BJ (cell line): ENCODE results near the gene STX18. TPM values are rescaled to one million over a fixed set of nuclear protein-coding genes. Genes with fewer than 3 reads are reported as not detected.
"Not testable (repeated sequence)": the region's sequence is repeated elsewhere in the genome, so short reads cannot be mapped to it uniquely, and the experiment has no call there.

Experiments
- CTCF ChIA-PET: fragments of 350-600 bp; formaldehyde crosslinking; extraction: SDS; loops from one replicate; lab custom pipeline; 2021; ENCODE audit warnings: antibody characterized with exemption, inconsistent platforms; lab: Yijun Ruan, JAX
- POLR2A ChIA-PET: fragments of 300-600 bp; sonication (Branson Sonifier 250); formaldehyde crosslinking; extraction: SDS; loops from one replicate; lab custom pipeline; 2021; ENCODE audit warnings: antibody characterized with exemption; lab: Charles Lee
- DNase-seq: peaks from one replicate; pipeline ENCODE4 v3.0.0-alpha.2; 2011; ENCODE audit warnings: low read depth
- H3K27me3 ChIP-seq: 2 replicates; pipeline ENCODE4 v1.6.0; 2011; ENCODE audit warnings: low read length; ENCODE audit not compliant: control insufficient read depth, insufficient read depth
- H3K36me3 ChIP-seq: 2 replicates; pipeline ENCODE4 v1.5.1; 2011; ENCODE audit warnings: low read length; ENCODE audit not compliant: control insufficient read depth, insufficient read depth
- H3K4me3 ChIP-seq: 2 replicates; pipeline ENCODE4 v1.5.1; 2011; ENCODE audit warnings: low read depth, mild to moderate bottlenecking, control low read depth, low read length
- polyA plus RNA-seq: library from polyadenylated mRNA; depleted of rRNA; stranded (reverse); fragments of >200 nt; gene quantifications from 2 replicates; pipeline ENCODE4 v1.2.3, GENCODE V29; 2011
- TF ChIP-seq, protein P1 (sequence below): IDR thresholded peaks from 2 replicates; pipeline ENCODE4 v1.5.1; 2011; ENCODE audit warnings: low read depth, mild to moderate bottlenecking, control low read depth, inconsistent platforms, low read length, moderate library complexity; ENCODE audit not compliant: insufficient read depth

The STX18 gene
- polyA plus RNA-seq, 1 experiment: 35.6 TPM

DNA sequence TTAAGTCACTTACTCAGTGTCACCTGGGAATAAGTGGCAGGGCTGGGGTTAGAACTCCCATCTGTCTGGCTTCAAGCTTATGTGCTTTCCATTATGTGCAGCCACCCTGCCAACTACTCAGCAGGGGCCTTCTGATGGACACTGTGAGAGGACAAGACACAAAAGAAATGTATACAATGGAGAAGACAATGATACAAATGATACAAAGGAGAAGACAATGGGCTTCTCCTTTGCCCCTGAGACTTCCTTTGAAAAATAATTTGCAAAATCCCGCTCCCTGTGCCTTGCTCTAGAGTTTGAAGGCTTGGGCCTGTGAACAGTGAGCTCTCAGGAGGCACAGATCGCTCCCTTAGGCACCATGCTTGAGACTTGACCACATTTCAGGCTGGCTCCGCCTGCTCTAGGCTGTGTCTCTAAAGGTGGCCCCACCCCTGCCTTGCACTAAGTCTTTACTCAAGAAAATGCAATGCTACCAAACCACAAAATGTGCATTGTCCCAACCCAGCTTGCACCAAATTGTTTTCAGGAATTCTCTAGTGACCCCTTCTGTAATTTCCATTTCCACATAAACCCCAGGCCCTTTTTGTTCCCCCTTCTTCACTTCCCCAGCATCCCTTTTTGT, 27.1 kb upstream of the STX18 start:
- ChIA-PET POLR2A (no interaction called here), CTCF (interaction anchor here (1.1 to 1.2 kb wide), 2 partner anchors 12 to 191 kb away, joined by 3 read pairs; no protein-coding TSS in a partner anchor)
- no peak for DNase-seq

DNA sequence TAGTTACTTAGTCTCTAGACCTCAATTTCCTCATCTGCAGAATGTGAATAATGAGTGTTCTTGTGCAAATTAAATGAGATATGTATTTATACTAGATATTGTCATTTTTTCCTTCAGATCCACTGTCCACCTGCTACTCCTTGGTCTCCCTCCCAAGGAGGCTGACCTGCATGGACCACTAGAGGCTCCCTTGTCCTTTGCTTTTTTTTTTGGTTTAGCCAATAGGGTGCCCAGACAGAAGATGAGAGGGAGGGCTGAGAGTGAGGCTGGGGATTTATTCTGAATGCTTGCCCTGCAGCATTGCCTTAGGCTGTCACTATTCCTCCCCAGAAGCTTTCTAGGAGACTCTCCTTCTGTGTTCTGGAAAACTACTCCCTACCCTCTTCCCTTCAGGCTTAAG, 24.5 kb upstream of the STX18 start:
- DNase-seq, H3K27me3 ChIP-seq, H3K4me3 ChIP-seq, H3K36me3 ChIP-seq, POLR2A ChIA-PET: not testable (repeated sequence)
- CTCF ChIA-PET: interaction anchor here (3.7 kb wide), 1 partner anchor 8 kb away, joined by 18 read pairs; no protein-coding TSS in a partner anchor

More for the DNA sequence above, 27.1 kb upstream of the STX18 start:
- no peak overlapping the region for H3K4me3 ChIP-seq
- no peaks in the 10 kb centered on the region for H3K27me3 ChIP-seq
- H3K36me3 ChIP-seq: no peaks in the 10 kb centered on the region
- TF ChIP-seq, protein P1, sequence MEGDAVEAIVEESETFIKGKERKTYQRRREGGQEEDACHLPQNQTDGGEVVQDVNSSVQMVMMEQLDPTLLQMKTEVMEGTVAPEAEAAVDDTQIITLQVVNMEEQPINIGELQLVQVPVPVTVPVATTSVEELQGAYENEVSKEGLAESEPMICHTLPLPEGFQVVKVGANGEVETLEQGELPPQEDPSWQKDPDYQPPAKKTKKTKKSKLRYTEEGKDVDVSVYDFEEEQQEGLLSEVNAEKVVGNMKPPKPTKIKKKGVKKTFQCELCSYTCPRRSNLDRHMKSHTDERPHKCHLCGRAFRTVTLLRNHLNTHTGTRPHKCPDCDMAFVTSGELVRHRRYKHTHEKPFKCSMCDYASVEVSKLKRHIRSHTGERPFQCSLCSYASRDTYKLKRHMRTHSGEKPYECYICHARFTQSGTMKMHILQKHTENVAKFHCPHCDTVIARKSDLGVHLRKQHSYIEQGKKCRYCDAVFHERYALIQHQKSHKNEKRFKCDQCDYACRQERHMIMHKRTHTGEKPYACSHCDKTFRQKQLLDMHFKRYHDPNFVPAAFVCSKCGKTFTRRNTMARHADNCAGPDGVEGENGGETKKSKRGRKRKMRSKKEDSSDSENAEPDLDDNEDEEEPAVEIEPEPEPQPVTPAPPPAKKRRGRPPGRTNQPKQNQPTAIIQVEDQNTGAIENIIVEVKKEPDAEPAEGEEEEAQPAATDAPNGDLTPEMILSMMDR: no peak

DNA sequence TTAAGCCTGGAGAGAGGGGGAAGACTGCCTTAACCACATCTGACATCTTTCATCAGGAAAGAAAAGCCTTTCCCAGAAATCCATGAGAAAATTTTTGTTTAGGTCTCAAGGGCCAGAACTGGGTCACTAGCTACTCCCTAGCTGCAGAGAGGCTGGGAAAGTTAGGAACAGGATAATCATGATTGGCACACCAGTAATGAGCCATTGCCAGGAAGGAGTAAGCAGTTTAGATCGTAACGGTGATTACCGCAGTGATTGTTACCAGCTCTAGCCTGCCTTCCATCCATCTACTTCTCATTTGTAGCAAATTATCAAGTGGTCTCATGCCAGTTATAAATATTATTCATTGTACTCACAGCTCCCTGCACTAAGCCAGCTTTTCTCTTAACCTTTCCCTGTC, 22.7 kb upstream of the STX18 start:
- no peak for DNase-seq
- TF ChIP-seq, protein P1: no peak
- H3K36me3 ChIP-seq: no peaks in the 10 kb centered on the region; the same call in 1 of the 2 replicates
- no peak overlapping the region for H3K4me3 ChIP-seq
- POLR2A ChIA-PET: interaction anchor here (0.6 kb wide), 1 partner anchor 53 kb away, joined by 3 read pairs; no protein-coding TSS in a partner anchor
- CTCF ChIA-PET: interaction anchor here (0.8 to 3.7 kb wide), 3 partner anchors 9 to 113 kb away, joined by 3 to 18 read pairs (median 3); no protein-coding TSS in a partner anchor
- no peaks in the 10 kb centered on the region for H3K27me3 ChIP-seq

DNA sequence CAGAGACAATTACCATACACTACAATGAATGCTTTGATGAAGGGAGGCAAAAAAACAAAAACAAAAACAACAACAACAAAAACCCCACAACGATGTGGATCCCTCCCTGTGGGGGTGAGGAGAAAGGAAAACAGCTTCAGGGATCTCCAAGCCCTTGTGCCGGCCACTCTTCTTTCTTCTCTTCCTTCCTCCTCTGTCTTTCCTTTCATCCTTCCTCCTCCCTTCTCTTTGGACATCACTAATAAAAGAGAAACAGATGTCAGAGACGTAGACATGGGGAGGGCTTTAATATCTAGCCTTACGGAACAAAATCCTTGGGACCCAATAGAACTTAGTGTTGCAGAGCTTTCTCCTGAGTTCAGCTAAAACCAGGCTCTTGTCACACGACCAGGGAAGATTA, 18.8 kb upstream of the STX18 start:
- Histone ChIP-seq H3K36me3 (no peaks in the 10 kb centered on the region; the same call in 1 of the 2 replicates), H3K27me3 (no peaks in the 10 kb centered on the region), H3K4me3 (no peak overlapping the region)
- CTCF ChIA-PET: interaction anchor here (2.1 kb wide), 1 partner anchor 15 kb away, joined by 6 read pairs; no protein-coding TSS in a partner anchor
- DNase-seq: no peak
- POLR2A ChIA-PET: no interaction called here
- TF ChIP-seq, protein P1: no peak

DNA sequence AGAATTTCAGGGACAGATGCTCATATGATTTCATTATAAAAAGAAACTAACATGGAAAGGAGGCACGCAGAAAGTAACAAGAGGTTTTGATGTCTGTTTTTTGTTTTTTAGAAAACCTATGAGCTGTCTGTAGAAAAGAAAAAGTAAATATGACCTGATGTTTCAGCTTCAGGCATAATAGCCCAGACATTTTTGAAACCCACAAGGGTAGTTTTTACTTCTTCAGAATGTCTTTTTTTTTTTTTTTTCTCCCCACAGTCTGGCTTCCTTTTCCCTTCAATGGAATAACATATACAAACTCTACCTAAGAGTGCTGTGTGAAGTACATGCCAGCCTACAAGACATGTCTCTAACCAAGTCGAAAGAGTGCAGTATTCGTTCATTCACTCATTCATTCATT, 18.3 kb upstream of the STX18 start:
- TF ChIP-seq, protein P1: no peak
- CTCF ChIA-PET: interaction anchor here (0.9 to 2.1 kb wide), 2 partner anchors 13 to 16 kb away, joined by 3 to 6 read pairs; no protein-coding TSS in a partner anchor
- no peaks in the 10 kb centered on the region; the same call in 1 of the 2 replicates for H3K36me3 ChIP-seq
- no peak overlapping the region for H3K4me3 ChIP-seq
- POLR2A ChIA-PET: no interaction called here
- DNase-seq: no peak
- no peaks in the 10 kb centered on the region for H3K27me3 ChIP-seq
